HepG2 (cell line): ENCODE results near the gene RAB33B. TPM values are rescaled to one million over a fixed set of nuclear protein-coding genes. Genes with fewer than 3 reads are reported as not detected.
A peak's percentile ranks its signal among the peaks of the same experiment; 100 is the strongest.

Experiments used
- DRAP1 ChIP-seq: IDR thresholded peaks from 2 replicates; pipeline ENCODE4 v1.6.1; 2016; ENCODE audit warnings: missing genetic modification reagents, missing compliant biosample characterization
- EED ChIP-seq: sonication (generic); formaldehyde crosslinking; IDR thresholded peaks from 2 replicates; pipeline ENCODE4 v1.5.0; 2020; ENCODE audit warnings: mild to moderate bottlenecking, missing genetic modification reagents
- HNRNPLL ChIP-seq: fragments of 200-400 bp; formaldehyde crosslinking; IDR thresholded peaks from 2 replicates; pipeline ENCODE4 v1.6.1; 2017; ENCODE audit warnings: mild to moderate bottlenecking, low read depth, low read length; ENCODE audit not compliant: poor library complexity, severe bottlenecking
- HOMEZ ChIP-seq: IDR thresholded peaks from 2 replicates; pipeline ENCODE4 v1.6.1; 2016; ENCODE audit warnings: low read depth
- MAFG ChIP-seq: sonication (generic); formaldehyde crosslinking; IDR thresholded peaks from 2 replicates; pipeline ENCODE4 v1.5.1; 2020; ENCODE audit warnings: mild to moderate bottlenecking, missing genetic modification reagents
- MTERF4 ChIP-seq: sonication (generic); formaldehyde crosslinking; IDR thresholded peaks from 2 replicates; pipeline ENCODE4 v1.8.0; 2023; ENCODE audit warnings: mild to moderate bottlenecking, missing genetic modification reagents
- POLR2A ChIP-seq, 2 experiments: IDR thresholded peaks; 2 replicates each; pipeline ENCODE4 v1.6.1; 2011; ENCODE audit warnings: low read depth in 2 of 2, low read length in 2 of 2, mild to moderate bottlenecking in 1 of 2, moderate library complexity in 1 of 2; ENCODE audit not compliant: insufficient read depth in 1 of 2
- RAD21 ChIP-seq: fragments of 450-650 bp; formaldehyde crosslinking; IDR thresholded peaks from 2 replicates; pipeline ENCODE4 v1.5.0; 2020; ENCODE audit warnings: mild to moderate bottlenecking
- SMAD9 ChIP-seq: sonication (generic); formaldehyde crosslinking; IDR thresholded peaks from 2 replicates; pipeline ENCODE4 v1.5.1; 2020; ENCODE audit warnings: mild to moderate bottlenecking, missing genetic modification reagents
- TGIF2 ChIP-seq: IDR thresholded peaks from 2 replicates; pipeline ENCODE4 v1.6.1; 2016; ENCODE audit warnings: control low read depth, missing compliant biosample characterization
- ZNF256 ChIP-seq: sonication (generic); formaldehyde crosslinking; conservative IDR thresholded peaks from 2 replicates; pipeline ENCODE4 v1.4.0; 2020; ENCODE audit warnings: missing genetic modification reagents
- ZNF329 ChIP-seq: sonication (generic); formaldehyde crosslinking; IDR thresholded peaks from 2 replicates; pipeline ENCODE4 v1.9.0; 2021; ENCODE audit warnings: low read depth, mild to moderate bottlenecking, missing genetic modification reagents
- ZNF407 ChIP-seq: sonication (generic); formaldehyde crosslinking; IDR thresholded peaks from one replicate; pipeline ENCODE4 v1.5.1; 2020; ENCODE audit warnings: mild to moderate bottlenecking, missing genetic modification reagents; ENCODE audit errors: not compliant biosample characterization
- ZNF749 ChIP-seq: sonication (generic); formaldehyde crosslinking; IDR thresholded peaks from 2 replicates; pipeline ENCODE4 v1.8.0; 2022; ENCODE audit warnings: mild to moderate bottlenecking, missing genetic modification reagents, moderate library complexity, borderline replicate concordance
- ZSCAN5A ChIP-seq: sonication (generic); formaldehyde crosslinking; IDR thresholded peaks from 2 replicates; pipeline ENCODE4 v1.8.0; 2022; ENCODE audit warnings: mild to moderate bottlenecking, missing genetic modification reagents, borderline replicate concordance
- polyA plus RNA-seq, 8 experiments: library from polyadenylated mRNA; depleted of rRNA in 3 of 8; stranded (reverse) in 7 of 8; unstranded in 1 of 8; fragments of >200 nt; fragmentation: Illumina TruSeq in 4 of 8; extraction: Trizol in 4 of 8; gene quantifications; 2 replicates each; pipeline versions ENCODE4 v1.2.1 to v1.2.3, GENCODE V29; 2011 to 2016; ENCODE audit warnings: low read depth in 4 of 8, missing spikeins in 1 of 8, mixed read lengths in 1 of 8; ENCODE audit not compliant: insufficient read depth in 1 of 8
- total RNA-seq, 5 experiments: library from RNA; depleted of rRNA; stranded (reverse); fragments of >200 nt; fragmentation: Illumina TruSeq; extraction: Trizol; gene quantifications; 2 replicates each; pipeline ENCODE4 v1.2.3, GENCODE V29; 2016; ENCODE audit warnings: low read depth in 1 of 5

Gene RAB33B
- total and polyA plus RNA-seq, 2 of the 13 experiments (the other 11 are each of a cell fraction or from before 2014, with no cell fraction given) = 7.6 to 8.1 TPM

- peak; percentile 90 for TF ChIP-seq ZNF407 (CRISPR knock-in tag)
- no peak for TF ChIP-seq MAFG
- TF ChIP-seq SMAD9 (CRISPR knock-in tag) = 0 out of 2 replicates have a peak, but pooled peaks have one; percentile 50
- TF ChIP-seq RAD21 (CRISPR knock-in tag) = 0 out of 2 replicates have a peak, but pooled peaks have one; percentile 3
- peak; percentile 44; the same call in 1 of the 2 replicates for TF ChIP-seq ZNF256
- no peak for TF ChIP-seq DRAP1
- TF ChIP-seq HOMEZ = no peak; the same call in 1 of the 2 replicates
- TF ChIP-seq ZNF749 (CRISPR knock-in tag) = peak; percentile 72
- TF ChIP-seq MTERF4 (CRISPR knock-in tag) = peak; percentile 99
- TF ChIP-seq TGIF2 (CRISPR knock-in tag) = peak; percentile 19; the same call in 1 of the 2 replicates
- peak; percentile 100 for TF ChIP-seq HNRNPLL
- peak; percentile 25; the same call in 1 of the 2 replicates for TF ChIP-seq ZNF329 (CRISPR knock-in tag)
- TF ChIP-seq EED (CRISPR knock-in tag) = peak; percentile 94
- TF ChIP-seq POLR2A (IDR thresholded peaks at IDR 0.05; ENCODE audit: insufficient read depth in 1 of 2, low read depth in 2 of 2, low read length in 2 of 2) = peak; percentile 86 to 92
- 0 out of 2 replicates have a peak, but pooled peaks have one; percentile 61 for TF ChIP-seq ZSCAN5A
Measured at GRCh38 chr4:139453371-139454110, 380 bp upstream of the RAB33B start (continued).
